ENCODE measurements around the gene P2RY8.
"Not testable (repeated sequence)": the region's sequence is repeated elsewhere in the genome, so short reads cannot be mapped to it uniquely, and the experiment has no call there.

P2RY8 gene

DNA sequence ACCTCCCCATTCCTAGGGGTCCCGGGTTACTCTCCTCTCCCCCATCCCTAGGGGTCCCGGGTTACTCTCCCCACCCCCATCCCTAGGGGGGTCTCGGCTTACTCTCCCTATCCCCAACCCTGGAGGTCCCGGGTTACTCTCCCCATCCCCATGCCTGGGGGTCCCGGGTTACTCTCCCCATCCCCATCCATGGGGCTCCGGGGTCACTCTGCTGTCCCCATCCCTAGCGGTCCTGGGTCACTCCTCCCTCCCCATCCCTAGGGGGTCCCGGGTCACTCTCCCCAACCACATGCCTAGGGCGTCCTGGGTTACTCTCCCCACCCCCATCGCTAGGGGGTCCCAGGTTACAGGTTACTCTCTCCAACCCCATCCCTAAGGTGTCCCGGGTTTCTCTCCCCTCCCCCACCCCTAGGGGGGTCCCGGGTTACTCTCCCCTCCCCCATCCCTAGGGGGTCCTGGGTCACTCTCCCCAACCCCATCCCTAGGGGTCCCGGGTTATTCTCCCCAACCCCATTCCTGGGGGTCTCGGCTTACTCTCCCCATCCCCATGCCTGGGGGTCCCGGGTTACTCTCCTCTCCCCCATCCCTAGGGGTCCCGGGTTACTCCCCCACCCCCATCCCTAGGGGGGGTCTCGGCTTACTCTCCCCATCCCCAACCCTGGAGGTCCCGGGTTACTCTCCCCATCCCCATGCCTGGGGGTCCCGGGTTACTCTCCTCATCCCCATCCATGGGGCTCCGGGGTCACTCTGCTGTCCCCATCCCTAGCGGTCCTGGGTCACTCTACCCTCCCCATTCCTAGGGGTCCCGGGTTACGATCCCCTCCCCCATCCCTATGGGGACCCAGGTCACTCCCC lies 85.1 kb downstream of the P2RY8 start:
- H3K4me3 ChIP-seq (ENCODE audit: low read length), result peak overlapping the region; percentile 83
- no peak for DNase-seq (ENCODE audit: low read depth, low spot score)

DNA sequence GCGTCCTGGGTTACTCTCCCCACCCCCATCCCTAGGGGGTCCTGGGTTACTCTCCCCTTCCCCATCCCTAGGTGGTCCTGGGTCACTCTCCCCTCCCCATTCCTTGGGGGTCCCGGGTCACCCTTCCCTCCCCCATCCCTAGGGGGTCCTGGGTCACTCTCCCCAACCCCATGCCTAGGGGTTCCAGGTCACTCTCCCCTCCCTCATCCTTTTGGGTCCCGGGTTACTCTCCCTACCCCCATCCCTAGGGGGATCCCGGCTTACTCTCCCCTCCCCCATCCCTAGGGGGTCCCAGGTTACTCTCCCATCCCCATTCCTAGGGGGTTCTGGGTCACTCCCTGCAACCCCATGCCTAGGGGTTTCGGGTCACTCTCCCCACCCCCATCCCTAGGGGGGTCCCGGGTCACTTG lies 85.7 kb downstream of the P2RY8 start:
- DNase-seq (ENCODE audit: low read depth, low spot score), result no peak
- no peak overlapping the region for H3K4me3 ChIP-seq (ENCODE audit: low read length)

- H3K4me3 ChIP-seq (ENCODE audit: low read length), result no peak overlapping the region
- DNase-seq (ENCODE audit: low read depth, low spot score), result no peak
Observed at GRCh38 chrX:1450361-1451161, 86.4 kb downstream of the P2RY8 start.

GRCh38 chrX:1449823-1450149 lies 87.2 kb downstream of the P2RY8 start:
- DNase-seq (ENCODE audit: low read depth, low spot score), result no peak
- H3K4me3 ChIP-seq (ENCODE audit: low read length), result no peak overlapping the region

DNA sequence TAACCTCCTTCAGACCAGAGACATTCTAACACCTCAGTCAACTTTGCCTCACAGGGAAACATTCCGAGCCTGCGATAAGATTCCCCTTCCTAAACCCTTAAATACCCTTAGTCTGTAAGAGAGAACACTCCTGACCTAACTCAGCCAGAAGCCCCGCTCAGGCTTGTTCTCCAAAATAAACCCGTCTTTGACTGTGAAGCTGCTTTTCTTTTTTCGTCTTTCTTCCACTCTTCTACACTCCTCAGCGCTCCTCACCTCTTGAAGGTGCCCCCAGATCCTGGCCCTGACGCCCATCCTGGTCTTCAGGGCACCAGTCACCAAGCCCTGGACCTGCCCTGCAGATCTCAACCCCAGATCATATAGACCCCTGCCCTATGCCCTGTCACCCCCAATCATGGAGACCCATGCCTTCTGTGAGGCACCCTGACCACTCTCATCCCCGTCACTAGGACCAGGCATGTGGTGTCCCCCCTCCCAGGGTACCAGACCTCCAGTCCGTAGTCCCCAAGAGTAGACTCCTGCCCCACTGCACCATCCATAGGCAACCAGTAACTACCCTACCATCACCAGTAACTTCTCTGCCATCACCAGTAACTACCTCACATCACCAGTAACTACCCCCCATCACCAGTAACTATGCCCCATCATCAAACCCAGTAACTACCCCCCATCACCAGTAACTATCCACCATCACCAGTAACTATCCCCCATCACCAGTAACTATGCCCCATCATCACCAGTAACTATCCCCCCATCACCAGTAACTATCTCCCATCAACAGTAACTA lies 87.8 kb downstream of the P2RY8 start:
- no peak overlapping the region for H3K4me3 ChIP-seq (ENCODE audit: low read length)
- no peak for DNase-seq (ENCODE audit: low read depth, low spot score)

DNA sequence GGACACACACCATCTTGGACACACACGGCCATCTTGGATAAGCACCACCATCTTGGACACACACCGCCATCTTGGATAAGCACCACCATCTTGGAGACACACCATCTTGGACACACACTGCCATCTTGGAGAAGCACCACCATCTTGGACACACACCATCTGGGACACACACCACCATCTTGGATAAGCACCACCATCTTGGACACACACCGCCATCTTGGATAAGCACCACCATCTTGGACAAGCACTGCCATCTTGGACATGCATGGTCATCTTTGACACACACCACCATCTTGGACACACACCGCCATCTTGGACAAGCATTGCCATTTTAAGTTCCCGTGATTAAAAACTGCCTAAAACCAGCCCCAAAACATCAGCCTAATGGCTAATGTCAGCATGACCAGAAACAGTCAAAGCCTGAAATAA lies 88.4 kb downstream of the P2RY8 start:
- H3K4me3 ChIP-seq (ENCODE audit: low read length); DNase-seq (ENCODE audit: low read depth, low spot score): not testable (repeated sequence)

DNA sequence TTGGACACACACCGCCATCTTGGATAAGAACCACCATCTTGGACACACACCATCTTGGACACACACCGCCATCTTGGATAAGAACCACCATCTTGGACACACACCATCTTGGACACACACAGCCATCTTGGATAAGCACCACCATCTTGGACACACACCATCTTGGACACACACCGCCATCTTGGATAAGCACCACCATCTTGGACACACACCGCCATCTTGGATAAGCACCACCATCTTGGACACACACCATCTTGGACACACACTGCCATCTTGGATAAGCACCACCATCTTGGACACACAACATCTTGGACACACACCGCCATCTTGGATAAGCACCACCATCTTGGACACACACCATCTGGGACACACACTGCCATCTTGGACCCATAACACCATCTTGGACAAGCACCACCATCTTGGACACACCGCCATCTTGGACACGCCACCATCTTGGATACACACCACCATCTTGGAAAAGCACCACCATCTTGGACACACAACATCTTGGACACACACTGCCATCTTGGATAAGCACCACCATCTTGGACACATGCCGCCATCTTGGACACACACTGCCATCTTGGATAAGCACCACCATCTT lies 88.9 kb downstream of the P2RY8 start:
- H3K4me3 ChIP-seq (ENCODE audit: low read length); DNase-seq (ENCODE audit: low read depth, low spot score): not testable (repeated sequence)

DNA sequence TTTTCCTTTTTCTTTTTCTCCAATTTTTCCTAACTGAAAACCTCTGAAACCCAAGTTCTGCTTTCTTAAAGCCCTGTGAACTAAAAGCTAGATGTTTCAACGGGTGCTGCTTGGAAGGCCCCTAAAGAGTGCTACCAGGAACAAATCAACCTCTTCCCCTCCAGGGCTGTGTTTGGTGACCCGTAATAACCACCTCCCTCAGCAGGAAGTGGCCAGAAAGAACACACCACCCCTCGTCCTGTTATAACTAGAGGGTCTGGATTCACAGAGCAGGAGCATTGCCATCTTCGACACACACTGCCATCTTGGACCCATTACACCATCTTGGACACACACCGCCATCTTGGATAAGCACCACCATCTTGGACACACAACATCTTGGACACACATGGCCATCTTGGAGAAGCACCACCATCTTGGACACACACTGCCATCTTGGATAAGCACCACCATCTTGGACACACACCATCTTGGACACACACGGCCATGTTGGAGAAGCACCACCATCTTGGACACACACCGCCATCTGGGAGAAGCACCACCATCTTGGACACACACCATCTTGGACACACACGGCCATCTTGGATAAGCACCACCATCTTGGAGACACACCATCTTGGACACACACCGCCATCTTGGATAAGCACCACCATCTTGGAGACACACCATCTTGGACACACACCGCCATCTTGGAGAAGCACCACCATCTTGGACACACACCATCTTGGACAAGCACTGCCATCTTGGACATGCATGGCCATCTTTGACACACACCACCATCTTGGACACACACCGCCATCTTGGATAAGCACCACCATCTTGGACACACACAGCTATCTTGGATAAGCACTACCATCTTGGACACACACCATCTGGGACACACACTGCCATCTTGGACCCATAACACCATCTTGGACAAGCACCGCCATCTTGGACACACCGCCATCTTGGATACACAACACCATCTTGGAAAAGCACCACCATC lies 89.7 kb downstream of the P2RY8 start:
- DNase-seq (ENCODE audit: low read depth, low spot score); H3K4me3 ChIP-seq (ENCODE audit: low read length): not testable (repeated sequence)

DNA sequence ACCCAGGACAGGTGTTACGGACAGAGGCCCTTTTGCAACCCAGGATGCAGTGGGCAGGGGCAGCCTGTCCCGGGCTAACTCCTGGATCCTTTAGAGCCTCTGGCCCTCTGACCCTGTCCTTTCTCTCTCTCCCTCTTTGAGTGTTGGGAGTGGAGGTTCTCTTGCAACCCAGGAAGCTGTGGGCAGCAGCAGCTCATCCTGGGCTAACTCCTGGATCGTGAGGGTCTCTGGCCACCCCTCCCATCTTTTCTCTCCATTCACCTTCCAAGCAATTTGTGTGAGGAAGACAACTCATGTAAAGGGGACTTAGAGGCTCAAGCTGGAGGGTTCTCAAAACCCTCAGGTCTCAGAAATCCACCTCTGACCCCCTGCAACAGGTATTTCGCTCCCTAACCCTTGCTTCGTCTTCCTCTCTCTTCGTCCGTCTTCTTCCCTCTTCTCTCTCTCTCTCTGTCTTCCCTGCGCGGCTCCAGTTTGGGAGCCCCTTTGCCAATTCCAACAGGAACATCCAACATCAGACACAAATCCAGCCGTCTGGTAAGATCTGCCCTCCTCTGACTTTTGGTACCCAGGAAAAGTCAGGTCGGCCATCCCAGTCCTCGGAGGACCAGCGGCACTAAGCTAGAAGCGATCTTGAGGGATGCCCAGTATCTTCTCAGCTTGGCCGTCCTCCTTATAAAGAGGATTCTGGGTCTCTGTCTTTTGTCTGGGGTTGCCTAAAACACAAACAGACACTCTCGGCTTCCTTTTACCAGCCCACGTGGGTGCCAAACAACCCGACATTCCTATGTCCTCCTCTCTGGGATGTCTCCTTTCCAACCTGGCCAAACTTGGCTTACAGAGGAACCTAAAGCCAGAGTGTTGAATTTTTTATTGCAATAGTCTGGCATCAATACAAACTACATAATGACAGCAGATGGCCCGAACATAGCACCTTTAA lies 92.2 kb downstream of the P2RY8 start:
- no peak for DNase-seq (ENCODE audit: low read depth, low spot score)
- H3K4me3 ChIP-seq (ENCODE audit: low read length), result no peak overlapping the region

- DNase-seq (ENCODE audit: low read depth, low spot score), result no peak
- no peak overlapping the region for H3K4me3 ChIP-seq (ENCODE audit: low read length)
Observed at GRCh38 chrX:1443496-1444075, 93.4 kb downstream of the P2RY8 start.

DNA sequence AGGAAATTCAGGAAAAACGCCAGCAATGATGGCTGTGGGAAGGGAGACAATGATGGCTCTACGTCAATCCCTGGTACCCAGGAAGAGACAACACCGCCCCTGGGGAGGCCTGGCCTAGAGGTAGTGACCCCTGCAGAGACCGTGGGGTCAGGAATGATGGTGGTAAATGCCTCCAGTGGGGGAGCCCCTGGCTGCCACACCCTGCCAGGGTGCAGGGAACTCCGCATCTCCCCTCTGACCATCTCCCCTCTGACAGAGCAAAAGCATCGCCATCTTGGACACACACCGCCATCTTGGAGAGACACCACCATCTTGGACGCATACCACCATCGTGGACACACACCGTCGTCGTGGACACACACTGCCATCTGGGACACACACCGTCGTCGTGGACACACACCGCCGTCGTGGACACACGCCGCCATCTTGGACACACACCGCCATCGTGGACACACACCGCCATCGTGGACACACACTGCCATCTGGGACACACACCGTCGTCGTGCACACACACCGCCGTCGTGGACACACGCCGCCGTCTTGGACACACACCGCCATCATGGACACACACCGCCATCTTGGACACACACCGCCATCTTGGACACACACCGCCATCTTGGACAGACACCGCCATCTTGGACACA lies 94.1 kb downstream of the P2RY8 start:
- H3K4me3 ChIP-seq (ENCODE audit: low read length), result no peak overlapping the region
- no peak for DNase-seq (ENCODE audit: low read depth, low spot score)

DNA sequence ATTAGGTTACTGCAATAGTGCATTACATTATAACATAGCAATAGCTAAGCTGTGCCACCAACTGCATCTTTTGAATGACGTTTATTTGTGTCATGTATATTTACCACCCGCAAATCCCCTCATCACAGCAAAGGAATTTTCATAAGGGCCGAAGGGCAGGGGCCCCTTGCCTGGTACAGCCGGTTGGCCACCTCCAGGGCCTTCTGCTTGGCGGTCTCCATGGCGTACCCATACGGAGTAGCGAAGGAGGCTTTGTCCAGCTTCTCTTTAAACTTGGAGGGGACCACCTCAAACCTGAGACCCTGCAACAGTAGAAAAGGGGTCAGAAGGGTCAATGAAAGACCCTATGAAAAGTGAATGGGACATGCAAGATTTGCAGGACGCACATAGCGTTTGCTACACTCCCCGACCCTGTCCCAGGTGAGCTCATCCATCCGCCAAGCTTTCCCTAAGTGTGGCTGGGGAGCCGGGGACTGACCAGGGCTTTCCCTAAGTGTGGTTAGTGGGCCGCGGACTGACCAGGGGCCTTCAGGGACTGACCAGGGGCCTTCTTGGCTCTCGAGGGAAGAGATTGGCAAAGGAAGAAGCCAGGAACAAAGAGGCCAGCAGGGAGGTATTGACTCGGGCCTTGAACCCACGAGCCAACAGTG lies 94.8 kb downstream of the P2RY8 start:
- H3K4me3 ChIP-seq (ENCODE audit: low read length), result no peak overlapping the region
- DNase-seq (ENCODE audit: low read depth, low spot score), result no peak

- H3K4me3 ChIP-seq (ENCODE audit: low read length), result no peak overlapping the region
- DNase-seq (ENCODE audit: low read depth, low spot score), result no peak
Observed at GRCh38 chrX:1440506-1440905, 96.5 kb downstream of the P2RY8 start.

GRCh38 chrX:1435241-1435895 lies 101.6 kb downstream of the P2RY8 start:
- DNase-seq (ENCODE audit: low read depth, low spot score), result no peak
- H3K4me3 ChIP-seq (ENCODE audit: low read length), result no peak overlapping the region

- no peak for DNase-seq (ENCODE audit: low read depth, low spot score)
- H3K4me3 ChIP-seq (ENCODE audit: low read length), result no peak overlapping the region
Observed at GRCh38 chrX:1434871-1435240, 102.1 kb downstream of the P2RY8 start.

Measured in Jurkat, Clone E6-1 (cell line).